GM19468 (cell line): ENCODE measurements around the gene CCDC61.

ENCODE experiments used
- ATAC-seq: cut with Tn5 transposase; IDR thresholded peaks from one replicate; pipeline ENCODE4 v1.9.1; 2021; ENCODE audit warnings: mild to moderate bottlenecking, moderate library complexity, moderate number of reproducible peaks; ENCODE audit not compliant: unreplicated experiment; ENCODE audit errors: extremely low read depth

CCDC61 gene

GRCh38 chr19:46014941-46015686 is 19.8 kb downstream of the CCDC61 start:
- ATAC-seq, result no peak

- no peak for ATAC-seq
Measured at GRCh38 chr19:46015687-46016425, 20.6 kb downstream of the CCDC61 start.

GRCh38 chr19:46016426-46017094 is 21.3 kb downstream of the CCDC61 start:
- ATAC-seq, result no peak

GRCh38 chr19:46017095-46017429 is 21.8 kb downstream of the CCDC61 start:
- no peak for ATAC-seq

- ATAC-seq, result no peak
Measured at GRCh38 chr19:46017874-46018675, 22.8 kb downstream of the CCDC61 start.

GRCh38 chr19:46018729-46019251 is 23.5 kb downstream of the CCDC61 start:
- ATAC-seq, result no peak

GRCh38 chr19:46019270-46019669 is 24.0 kb downstream of the CCDC61 start:
- ATAC-seq, result no peak

GRCh38 chr19:46020819-46021125 is 25.5 kb downstream of the CCDC61 start:
- ATAC-seq, result no peak

- no peak for ATAC-seq
Measured at GRCh38 chr19:46021531-46022041, 26.3 kb downstream of the CCDC61 start.

- ATAC-seq, result no peak
Measured at GRCh38 chr19:46022061-46022430, 26.8 kb downstream of the CCDC61 start.

- no peak for ATAC-seq
Measured at GRCh38 chr19:46022431-46023310, 27.4 kb downstream of the CCDC61 start, which contains the start of gene PGLYRP1. Gene PGLYRP1 (minus strand): TSS chr19:46023053. CDS start chr19:46023021, 32 bp downstream.

- ATAC-seq, result no peak
Measured at GRCh38 chr19:46023311-46023779, 28.1 kb downstream of the CCDC61 start.

- no peak for ATAC-seq
Measured at GRCh38 chr19:46025835-46026234, 30.6 kb downstream of the CCDC61 start.

GRCh38 chr19:46030812-46031550 is 35.7 kb downstream of the CCDC61 start:
- ATAC-seq, result no peak

- no peak for ATAC-seq
Measured at GRCh38 chr19:46031781-46032596, 36.7 kb downstream of the CCDC61 start.

GRCh38 chr19:46032597-46033025 is 37.3 kb downstream of the CCDC61 start:
- ATAC-seq, result no peak

- ATAC-seq, result no peak
Measured at GRCh38 chr19:46033401-46033800, 38.1 kb downstream of the CCDC61 start.
